HG02623 (cell line): Measurements from ENCODE around the gene TSEN54.

ENCODE experiments used
- ATAC-seq: cut with Tn5 transposase; IDR thresholded peaks from one replicate; pipeline ENCODE4 v1.9.1; 2021; ENCODE audit warnings: moderate library complexity; ENCODE audit not compliant: unreplicated experiment

Gene TSEN54

GRCh38 chr17:75561927-75562603 lies 45.7 kb downstream of the TSEN54 start:
- no peak for ATAC-seq

DNA sequence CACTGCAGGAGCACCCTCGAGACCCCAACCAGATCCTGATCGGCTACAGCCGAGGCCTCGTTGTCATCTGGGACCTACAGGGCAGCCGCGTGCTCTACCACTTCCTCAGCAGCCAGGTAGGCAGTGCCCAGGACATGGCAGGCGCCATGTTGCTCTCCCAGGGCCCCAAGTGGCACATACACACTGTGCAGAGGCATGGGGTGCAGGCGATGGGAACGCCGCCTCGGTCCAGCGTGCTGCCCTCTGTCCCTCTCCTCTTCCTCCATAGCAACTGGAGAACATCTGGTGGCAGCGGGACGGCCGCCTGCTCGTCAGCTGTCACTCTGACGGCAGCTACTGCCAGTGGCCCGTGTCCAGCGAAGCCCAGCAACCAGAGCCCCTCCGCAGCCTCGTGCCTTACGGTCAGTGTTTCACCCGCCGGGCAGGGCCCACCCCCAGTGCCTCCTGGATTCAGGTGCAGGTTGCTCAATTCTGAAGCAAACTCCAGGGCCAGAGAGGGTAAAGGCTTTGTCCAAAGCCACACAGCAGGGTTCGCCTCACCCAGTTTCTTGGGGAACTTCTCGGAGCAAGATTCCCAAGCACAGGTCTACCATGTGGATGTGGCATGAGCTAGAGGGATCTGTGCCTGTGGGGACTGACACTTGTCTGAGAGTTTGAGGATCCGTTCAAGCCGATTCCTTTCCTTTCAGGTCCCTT lies 46.9 kb downstream of the TSEN54 start:
- no peak for ATAC-seq

DNA sequence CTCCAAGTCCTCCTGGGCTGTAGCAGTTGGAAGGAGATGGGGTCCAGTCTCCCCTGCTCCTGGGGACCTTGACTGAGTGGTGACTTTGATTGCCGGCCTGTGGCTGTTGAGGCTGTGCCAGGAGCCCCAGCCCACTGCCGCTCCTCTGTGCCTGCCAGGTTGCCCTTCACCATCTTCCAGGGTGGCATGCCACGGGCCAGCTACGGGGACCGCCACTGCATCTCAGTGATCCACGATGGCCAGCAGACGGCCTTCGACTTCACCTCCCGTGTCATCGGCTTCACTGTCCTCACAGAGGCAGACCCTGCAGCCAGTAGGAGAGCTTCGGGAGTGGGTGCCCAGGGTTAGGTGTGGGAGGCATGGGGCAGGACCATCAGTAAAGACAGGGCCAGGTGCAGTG lies 47.9 kb downstream of the TSEN54 start:
- no peak for ATAC-seq

- ATAC-seq, result no peak
Observed at GRCh38 chr17:75565066-75565465, 48.7 kb downstream of the TSEN54 start.

GRCh38 chr17:75565618-75566017 lies 49.3 kb downstream of the TSEN54 start:
- ATAC-seq, result no peak

DNA sequence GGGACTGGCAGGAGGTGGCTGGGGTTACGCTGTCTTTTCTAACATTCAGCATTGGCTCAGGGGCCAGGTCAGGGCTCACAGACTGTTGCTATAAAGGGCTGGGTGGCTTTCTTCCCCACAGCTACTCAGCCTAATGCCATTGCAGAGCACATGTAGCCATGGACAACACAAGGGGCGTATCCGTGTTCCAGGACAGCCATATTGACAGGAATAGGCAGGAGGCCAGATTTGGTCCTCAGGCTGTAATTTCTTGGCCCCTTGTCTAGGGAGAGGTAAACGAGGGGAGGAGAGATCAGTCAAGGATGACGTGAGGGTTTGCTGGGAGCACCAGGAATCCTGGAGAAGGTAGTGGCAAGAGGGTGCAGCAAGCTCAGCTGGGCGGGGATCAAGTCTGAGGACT lies 50.1 kb downstream of the TSEN54 start:
- no peak for ATAC-seq

DNA sequence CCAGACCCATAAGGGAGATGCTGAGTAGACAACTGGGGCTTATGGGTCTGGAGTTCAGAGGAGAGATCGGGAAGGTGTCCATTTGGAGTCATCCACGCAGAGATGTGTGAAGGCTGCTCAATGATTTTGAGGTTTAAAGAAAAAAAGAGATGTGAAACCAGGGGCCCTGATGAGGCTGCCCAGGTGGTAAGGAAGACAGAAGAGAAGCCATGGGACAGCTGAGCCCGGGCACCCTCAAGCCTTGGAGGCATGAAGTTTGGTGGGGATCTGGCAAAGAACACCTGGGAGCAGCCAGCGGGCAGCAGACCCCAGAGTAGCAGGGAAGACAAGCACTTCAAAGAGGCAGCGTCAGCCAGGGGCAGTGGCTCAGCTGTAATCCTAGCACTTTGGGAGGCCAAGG lies 50.5 kb downstream of the TSEN54 start:
- ATAC-seq, result no peak

DNA sequence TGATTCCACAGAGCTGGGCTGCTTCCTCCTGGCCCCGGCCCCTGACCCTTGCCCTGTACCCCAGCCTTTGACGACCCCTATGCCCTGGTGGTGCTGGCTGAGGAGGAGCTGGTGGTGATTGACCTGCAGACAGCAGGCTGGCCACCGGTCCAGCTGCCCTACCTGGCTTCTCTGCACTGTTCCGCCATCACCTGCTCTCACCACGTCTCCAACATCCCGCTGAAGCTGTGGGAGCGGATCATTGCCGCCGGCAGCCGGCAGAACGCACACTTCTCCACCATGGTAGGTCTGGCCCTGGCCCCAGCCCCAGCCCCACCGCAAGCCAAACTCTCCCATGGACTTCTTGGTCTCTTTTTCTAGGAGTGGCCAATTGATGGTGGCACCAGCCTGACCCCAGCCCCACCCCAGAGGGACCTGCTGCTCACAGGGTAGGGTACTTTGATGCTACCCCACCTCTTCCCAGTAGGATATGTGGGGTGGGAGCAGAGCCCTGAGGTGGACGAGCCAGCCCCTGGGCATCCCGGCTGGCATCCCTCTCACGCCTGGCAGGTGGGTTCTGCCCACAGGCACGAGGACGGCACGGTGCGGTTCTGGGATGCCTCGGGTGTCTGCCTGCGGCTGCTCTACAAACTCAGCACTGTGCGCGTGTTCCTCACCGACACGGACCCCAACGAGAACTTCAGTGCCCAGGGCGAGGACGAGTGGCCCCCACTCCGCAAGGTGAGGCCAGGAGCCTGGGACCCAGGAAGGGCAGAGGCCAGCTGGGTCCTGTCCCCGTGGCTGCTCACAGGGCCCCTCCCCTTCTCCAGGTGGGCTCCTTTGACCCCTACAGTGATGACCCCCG lies 52.3 kb downstream of the TSEN54 start:
- no peak for ATAC-seq

DNA sequence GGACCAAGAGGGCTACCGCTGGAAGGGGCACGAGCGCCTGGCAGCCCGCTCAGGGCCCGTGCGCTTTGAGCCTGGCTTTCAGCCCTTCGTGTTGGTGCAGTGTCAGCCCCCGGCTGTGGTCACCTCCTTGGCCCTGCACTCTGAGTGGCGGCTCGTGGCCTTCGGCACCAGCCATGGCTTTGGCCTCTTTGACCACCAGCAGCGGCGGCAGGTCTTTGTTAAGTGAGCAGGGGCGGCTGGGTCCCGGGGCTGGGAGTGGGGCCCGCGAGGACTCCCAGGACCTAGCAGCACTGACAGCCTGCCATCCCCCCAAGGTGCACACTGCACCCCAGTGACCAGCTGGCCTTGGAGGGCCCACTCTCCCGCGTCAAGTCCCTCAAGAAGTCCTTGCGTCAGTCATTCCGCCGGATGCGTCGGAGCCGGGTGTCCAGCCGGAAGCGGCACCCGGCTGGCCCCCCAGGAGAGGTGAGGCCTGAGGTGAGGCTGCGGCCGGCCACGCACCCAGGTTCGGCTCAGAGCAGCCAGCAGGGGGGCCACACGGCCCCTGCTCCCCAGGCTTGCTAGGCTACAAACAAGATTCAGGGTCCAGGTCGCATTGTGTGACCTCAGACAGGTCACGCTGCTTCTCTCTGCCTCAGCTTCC lies 53.8 kb downstream of the TSEN54 start:
- ATAC-seq, result no peak

DNA sequence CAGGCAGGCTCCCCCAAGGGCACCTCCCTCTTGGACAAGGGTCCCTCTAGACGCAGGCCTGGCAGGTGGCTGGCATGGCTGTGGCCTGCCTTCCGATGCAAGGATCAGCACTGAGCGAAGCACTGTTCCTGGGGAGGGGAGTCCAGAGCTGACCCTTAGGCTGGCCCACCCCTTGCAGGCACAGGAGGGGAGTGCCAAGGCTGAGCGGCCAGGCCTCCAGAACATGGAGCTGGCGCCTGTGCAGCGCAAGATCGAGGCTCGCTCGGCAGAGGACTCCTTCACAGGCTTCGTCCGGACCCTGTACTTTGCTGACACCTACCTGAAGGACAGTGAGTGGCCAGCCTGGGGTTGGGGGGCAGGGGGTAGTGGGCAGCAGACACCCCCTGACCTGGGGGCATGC lies 54.4 kb downstream of the TSEN54 start:
- no peak for ATAC-seq

DNA sequence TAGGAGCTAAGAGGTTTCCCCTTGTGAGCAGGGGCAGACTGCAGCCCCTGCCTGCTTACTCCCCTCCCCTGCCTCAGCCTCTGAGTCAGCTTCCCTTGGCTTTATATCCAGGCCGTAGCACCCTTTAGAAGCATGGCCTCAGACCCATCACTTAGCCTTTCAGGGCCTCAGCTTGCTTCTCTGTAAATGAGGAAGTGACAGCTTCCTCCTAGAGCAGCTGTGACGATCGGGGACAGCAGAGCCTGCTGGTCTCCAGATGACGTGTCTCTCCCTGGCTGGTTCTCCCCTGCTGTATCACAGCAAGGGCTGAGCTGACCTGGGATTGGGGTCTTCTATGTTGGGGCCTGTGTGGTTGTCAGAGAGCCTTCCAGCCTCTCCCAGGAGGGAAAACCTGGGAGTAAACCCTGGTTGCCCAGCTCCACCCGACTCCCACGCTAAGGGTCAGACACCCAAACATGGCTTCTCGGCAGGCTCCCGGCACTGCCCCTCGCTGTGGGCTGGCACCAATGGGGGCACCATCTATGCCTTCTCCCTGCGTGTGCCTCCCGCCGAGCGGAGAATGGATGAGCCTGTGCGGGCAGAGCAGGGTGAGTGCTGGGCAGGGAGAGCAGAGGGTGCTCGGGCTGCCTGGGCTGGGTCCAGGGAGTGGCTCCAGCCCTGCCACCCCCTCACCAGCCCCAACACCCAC lies 55.0 kb downstream of the TSEN54 start:
- ATAC-seq, result peak; percentile 53

DNA sequence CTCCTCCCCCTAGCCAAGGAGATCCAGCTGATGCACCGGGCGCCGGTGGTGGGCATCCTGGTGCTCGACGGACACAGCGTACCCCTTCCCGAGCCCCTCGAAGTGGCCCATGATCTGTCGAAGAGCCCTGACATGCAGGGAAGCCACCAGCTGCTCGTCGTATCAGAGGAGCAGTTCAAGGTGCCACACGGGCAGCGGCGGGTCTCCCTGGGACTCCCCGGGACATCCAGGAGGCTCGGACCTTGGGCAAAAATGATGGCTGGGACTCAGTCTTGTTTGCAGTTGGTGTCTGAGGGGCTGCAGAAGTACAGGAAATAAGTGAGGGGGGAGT lies 55.5 kb downstream of the TSEN54 start:
- no peak for ATAC-seq

DNA sequence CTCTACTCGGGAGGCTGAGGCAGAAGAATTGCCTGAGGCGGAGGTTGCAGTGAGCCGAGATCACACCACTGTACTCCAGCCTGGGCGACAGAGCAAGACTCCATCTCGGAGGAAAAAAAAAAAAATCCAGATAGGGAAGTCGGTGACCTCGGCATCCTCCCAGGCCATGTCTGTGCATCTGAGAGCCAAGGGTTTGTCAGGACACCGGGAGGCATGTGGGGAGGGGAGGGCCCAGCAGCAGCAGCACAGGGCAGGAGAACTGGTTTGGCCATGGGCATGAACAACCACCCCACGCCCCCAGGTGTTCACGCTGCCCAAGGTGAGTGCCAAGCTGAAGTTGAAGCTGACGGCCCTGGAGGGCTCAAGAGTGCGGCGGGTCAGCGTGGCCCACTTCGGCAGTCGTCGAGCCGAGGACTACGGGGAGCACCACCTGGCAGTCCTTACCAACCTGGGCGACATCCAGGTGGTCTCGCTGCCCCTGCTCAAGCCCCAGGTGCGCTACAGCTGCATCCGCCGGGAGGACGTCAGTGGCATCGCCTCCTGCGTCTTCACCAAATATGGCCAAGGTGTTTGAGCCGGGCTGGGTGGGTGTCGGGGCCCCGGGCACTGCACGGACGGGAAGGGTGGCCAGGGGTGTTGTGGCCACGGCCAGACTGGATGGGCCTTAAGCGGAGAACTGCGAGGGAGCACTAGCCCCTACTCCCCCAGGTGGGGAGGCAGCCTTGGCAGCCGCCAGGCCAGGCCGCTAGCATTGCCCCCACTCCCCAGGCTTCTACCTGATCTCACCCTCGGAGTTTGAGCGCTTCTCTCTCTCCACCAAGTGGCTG lies 56.6 kb downstream of the TSEN54 start:
- ATAC-seq, result no peak

DNA sequence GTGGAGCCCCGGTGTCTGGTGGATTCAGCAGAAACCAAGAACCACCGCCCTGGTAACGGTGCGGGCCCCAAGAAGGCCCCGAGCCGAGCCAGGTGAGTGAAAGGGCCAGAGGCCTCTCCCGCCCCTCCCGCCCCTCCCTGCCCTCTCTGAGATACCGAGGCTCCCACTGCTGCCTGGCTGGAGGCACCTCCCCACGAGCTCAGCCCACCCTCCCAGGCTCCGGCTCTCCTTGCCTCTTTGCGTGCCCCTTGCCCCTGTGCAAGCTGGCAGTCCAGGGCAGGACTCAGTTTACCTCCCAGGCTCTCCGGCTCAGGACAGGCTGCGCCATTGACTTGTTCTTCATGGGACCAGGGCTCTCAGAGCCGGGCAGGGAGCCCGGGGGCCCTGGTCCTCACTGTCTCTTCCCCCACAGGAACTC lies 57.2 kb downstream of the TSEN54 start:
- ATAC-seq, result no peak

DNA sequence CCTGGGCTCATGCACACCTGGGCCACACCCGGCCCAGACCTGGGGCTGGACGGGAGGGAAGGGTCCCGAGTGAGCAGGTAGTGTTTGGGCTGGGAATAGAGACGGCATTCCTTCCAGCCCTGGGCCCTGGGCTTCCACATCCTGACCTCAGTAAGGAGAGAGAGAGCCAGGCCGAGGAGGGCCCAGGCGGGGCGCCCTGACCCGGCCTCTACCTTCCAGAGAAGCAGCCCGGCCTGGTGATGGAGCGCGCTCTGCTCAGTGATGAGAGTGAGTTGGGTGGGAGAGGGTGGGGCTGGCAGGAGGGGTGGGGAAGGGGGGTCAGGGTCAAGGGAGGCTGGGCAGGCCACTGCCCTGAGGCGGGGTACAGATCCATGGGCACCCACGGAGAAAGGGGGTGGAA lies 57.7 kb downstream of the TSEN54 start:
- no peak for ATAC-seq
